Measurements from ENCODE around the gene RBM39.

DNA sequence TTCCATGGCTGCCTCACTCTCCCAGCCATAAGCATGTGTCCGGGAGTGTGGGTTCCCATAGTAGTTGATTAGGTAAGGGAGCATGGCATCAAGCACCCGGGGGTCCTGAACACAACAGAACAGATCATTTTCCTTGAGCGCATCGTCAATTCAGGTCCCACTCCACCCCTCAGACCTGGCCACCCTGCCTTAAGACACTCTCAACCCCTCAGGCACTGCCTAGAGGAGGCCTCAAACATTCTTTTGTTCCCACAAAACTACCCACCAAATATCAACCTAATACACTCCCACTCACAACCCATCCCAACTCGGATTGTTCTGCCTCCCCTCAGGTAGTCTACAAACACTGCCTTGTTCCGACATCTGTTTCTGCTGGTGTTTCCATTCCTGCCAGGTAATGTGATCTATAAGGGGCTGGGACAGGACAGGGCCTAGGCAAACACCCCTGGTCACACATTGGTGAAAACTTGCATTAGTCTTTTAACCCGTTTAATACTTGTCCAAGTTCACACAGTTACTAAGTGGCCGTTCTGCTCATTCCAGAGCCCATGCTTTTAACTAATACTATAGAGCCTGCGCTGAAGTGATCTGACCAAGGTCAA, 44.3 kb downstream of the RBM39 start:
- no peak for TF ChIP-seq POLR2A (IDR thresholded peaks at IDR 0.05; ENCODE audit: low read depth)
- TF ChIP-seq, protein P1, sequence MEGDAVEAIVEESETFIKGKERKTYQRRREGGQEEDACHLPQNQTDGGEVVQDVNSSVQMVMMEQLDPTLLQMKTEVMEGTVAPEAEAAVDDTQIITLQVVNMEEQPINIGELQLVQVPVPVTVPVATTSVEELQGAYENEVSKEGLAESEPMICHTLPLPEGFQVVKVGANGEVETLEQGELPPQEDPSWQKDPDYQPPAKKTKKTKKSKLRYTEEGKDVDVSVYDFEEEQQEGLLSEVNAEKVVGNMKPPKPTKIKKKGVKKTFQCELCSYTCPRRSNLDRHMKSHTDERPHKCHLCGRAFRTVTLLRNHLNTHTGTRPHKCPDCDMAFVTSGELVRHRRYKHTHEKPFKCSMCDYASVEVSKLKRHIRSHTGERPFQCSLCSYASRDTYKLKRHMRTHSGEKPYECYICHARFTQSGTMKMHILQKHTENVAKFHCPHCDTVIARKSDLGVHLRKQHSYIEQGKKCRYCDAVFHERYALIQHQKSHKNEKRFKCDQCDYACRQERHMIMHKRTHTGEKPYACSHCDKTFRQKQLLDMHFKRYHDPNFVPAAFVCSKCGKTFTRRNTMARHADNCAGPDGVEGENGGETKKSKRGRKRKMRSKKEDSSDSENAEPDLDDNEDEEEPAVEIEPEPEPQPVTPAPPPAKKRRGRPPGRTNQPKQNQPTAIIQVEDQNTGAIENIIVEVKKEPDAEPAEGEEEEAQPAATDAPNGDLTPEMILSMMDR (IDR thresholded peaks at IDR 0.05), result no peak
